Measurements from ENCODE around the gene RPUSD3.

Gene RPUSD3

DNA sequence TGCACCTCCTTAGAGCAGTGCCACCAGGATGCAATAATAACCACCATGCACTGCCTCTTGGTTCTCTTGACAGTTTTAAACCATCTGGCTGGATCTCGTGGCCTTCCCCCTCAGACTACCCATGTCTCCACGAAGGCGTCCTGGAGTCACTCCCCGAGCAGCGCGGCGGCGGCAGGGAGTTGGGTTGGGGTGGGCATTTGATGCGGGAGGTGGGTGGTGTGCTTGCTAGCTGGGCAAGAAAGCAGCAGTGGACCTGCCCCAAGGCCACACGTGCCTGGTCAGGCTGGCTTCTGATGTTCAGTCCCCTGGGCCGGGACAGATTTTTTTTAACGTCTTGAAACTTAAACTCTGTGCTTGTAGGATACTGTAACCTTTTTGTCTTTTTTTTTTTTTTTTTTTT is 37.7 kb downstream of the RPUSD3 start:
- H3K9me3 ChIP-seq = no peaks in the 10 kb centered on the region
- H3K27me3 ChIP-seq = no peaks in the 10 kb centered on the region
- H3K4me1 ChIP-seq = no peaks in the 10 kb centered on the region
- DNase-seq = no peak
- TF ChIP-seq, protein P1, sequence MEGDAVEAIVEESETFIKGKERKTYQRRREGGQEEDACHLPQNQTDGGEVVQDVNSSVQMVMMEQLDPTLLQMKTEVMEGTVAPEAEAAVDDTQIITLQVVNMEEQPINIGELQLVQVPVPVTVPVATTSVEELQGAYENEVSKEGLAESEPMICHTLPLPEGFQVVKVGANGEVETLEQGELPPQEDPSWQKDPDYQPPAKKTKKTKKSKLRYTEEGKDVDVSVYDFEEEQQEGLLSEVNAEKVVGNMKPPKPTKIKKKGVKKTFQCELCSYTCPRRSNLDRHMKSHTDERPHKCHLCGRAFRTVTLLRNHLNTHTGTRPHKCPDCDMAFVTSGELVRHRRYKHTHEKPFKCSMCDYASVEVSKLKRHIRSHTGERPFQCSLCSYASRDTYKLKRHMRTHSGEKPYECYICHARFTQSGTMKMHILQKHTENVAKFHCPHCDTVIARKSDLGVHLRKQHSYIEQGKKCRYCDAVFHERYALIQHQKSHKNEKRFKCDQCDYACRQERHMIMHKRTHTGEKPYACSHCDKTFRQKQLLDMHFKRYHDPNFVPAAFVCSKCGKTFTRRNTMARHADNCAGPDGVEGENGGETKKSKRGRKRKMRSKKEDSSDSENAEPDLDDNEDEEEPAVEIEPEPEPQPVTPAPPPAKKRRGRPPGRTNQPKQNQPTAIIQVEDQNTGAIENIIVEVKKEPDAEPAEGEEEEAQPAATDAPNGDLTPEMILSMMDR (IDR thresholded peaks at IDR 0.05; ENCODE audit: low read depth, low read length) = no peak
- peaks cover 12% of the 10 kb centered on the region for H3K36me3 ChIP-seq
- no peak overlapping the region for H3K4me3 ChIP-seq (ENCODE audit: low read depth, low read length)

DNA sequence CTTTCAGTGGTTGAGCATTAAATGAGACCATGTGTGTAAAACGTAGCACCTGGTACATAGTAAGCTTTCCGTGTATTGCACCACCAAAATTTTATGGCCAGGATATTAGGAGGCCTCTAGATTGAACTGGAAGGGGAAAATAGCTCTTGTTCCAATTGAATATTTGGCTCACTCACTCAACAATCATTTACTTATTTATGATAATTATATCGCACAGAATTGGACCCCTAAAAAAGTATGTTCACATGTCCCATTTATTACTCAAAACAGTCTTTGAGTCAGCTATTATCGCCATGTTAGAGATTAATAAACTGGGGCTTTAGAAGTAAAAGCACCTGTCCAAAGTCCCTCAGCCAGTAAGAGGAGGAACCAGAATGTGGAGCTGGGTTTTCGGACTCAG is 38.8 kb downstream of the RPUSD3 start:
- no peaks in the 10 kb centered on the region for H3K4me1 ChIP-seq
- H3K27me3 ChIP-seq = no peaks in the 10 kb centered on the region
- DNase-seq = no peak
- H3K36me3 ChIP-seq = peaks cover 13% of the 10 kb centered on the region
- no peaks in the 10 kb centered on the region for H3K9me3 ChIP-seq
- H3K4me3 ChIP-seq (ENCODE audit: low read depth, low read length) = no peak overlapping the region
- TF ChIP-seq, protein P1 (IDR thresholded peaks at IDR 0.05; ENCODE audit: low read depth, low read length) = no peak

DNA sequence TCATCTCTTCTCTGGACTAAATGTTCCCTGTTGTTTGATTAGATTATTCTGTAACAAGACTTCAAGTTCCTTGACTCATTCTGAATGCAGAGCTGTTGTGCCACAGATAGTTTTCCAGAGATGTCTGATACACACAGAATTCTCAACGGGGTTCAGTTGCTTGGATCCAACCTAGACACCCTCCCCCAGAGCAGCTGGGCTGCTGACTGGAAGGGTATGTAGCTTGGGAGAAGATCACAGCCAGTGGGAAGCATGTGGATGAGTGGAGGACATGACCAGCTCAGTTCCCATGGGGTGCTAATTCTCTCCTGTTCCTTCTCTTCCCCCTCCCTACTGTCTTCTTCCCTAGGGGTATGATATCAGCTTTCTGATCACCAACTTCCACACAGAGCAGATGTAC is 40.3 kb downstream of the RPUSD3 start:
- Histone ChIP-seq H3K27me3 (no peaks in the 10 kb centered on the region), H3K36me3 (peaks cover 19% of the 10 kb centered on the region), H3K9me3 (no peaks in the 10 kb centered on the region), H3K4me3 (ENCODE audit: low read depth, low read length) (no peak overlapping the region), H3K4me1 (no peaks in the 10 kb centered on the region)
- no peak for DNase-seq
- TF ChIP-seq, protein P1 (IDR thresholded peaks at IDR 0.05; ENCODE audit: low read depth, low read length) = no peak

DNA sequence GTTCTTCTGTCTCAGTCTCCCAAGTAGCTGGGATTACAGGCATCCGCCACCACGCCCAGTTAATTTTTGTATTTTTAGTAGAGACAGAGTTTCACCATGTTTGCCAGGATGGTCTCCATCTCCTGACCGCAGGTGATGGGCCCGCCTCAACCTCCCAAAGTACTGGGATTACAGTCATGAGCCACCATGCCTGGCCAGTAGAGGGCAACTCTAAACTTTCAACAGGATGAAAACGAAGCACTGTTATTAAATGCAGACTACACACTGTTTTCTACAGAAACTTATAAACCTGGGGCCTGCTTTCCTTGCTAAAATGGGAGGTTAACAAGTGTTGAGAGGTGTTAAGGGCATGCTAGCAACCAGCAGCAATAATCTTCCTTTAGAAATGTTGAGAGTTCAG is 43.3 kb downstream of the RPUSD3 start:
- H3K36me3 ChIP-seq = peaks cover 19% of the 10 kb centered on the region
- no peaks in the 10 kb centered on the region for H3K4me1 ChIP-seq
- TF ChIP-seq, protein P1 (IDR thresholded peaks at IDR 0.05; ENCODE audit: low read depth, low read length) = peak; percentile 33; the same call in 1 of the 2 replicates

DNA sequence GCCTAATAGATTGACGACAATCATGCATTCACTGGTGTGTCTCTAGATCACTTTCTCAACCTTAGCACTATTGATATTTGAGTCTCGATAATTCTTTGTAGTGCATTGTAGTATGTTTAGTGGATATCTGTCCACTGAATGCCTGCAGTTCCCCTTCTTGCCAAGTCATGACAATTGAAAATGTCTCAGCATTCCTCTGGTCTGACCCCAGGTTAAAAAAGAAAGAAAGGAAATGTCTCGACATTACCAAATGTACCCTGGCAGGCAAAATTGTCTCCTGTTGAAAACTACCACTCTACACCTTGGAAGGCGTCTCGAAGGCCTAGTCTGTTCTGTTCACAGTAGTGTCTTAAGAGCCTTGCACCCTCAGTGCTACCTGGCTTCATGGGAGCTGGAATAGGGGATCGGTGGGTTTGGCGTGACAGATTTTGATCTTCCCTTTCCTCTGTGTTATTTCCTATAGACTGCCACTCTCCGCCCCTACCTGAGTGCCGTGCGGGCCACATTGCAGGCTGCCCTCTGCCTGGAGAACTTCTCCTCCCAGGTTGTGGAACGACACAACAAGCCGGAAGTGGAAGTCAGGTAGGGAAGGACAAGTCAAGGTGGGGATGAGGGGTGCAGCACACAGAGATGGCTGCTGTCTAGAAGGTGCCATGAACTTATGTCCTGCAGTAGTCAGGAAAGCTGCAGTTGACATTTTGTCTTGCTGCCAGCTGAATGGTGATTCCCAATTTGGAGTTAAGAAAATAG is 46.4 kb downstream of the RPUSD3 start:
- Histone ChIP-seq H3K9me3 (no peaks in the 10 kb centered on the region), H3K4me3 (ENCODE audit: low read depth, low read length) (no peak overlapping the region), H3K27me3 (no peaks in the 10 kb centered on the region), H3K36me3 (peaks cover 6% of the 10 kb centered on the region), H3K4me1 (no peaks in the 10 kb centered on the region)
- no peak for DNase-seq
- TF ChIP-seq, protein P1 (IDR thresholded peaks at IDR 0.05; ENCODE audit: low read depth, low read length) = no peak

More for the DNA sequence above, 43.3 kb downstream of the RPUSD3 start:
- Histone ChIP-seq H3K4me3 (ENCODE audit: low read depth, low read length) (no peak overlapping the region), H3K9me3 (no peaks in the 10 kb centered on the region), H3K27me3 (no peaks in the 10 kb centered on the region)
- no peak for DNase-seq

DNA sequence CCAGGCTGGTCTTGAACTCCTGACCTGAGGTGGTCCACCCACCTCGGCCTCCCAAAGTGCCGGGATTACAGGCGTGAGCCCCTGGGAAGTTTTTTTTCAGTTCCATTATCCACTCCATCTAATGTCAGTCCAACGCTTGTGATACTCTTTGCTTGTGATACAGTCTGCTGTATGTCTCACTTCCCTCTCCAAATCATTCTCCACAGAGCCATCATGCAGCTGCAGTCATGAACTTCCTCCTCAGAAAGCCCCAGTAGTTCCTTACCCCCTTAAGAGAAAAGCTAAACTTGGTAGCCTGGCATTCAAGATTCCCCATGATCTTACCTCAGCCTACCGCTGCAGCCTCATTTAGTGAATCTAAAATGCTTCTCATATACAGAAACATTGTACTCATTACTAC is 48.6 kb downstream of the RPUSD3 start:
- Histone ChIP-seq H3K4me1 (no peaks in the 10 kb centered on the region), H3K4me3 (ENCODE audit: low read depth, low read length) (no peak overlapping the region), H3K9me3 (no peaks in the 10 kb centered on the region), H3K27me3 (no peaks in the 10 kb centered on the region), H3K36me3 (peaks cover 6% of the 10 kb centered on the region)
- DNase-seq = no peak
- TF ChIP-seq, protein P1 (IDR thresholded peaks at IDR 0.05; ENCODE audit: low read depth, low read length) = no peak

All from BE2C (cell line).